ENCODE measurements around the gene WDR86.

DNA sequence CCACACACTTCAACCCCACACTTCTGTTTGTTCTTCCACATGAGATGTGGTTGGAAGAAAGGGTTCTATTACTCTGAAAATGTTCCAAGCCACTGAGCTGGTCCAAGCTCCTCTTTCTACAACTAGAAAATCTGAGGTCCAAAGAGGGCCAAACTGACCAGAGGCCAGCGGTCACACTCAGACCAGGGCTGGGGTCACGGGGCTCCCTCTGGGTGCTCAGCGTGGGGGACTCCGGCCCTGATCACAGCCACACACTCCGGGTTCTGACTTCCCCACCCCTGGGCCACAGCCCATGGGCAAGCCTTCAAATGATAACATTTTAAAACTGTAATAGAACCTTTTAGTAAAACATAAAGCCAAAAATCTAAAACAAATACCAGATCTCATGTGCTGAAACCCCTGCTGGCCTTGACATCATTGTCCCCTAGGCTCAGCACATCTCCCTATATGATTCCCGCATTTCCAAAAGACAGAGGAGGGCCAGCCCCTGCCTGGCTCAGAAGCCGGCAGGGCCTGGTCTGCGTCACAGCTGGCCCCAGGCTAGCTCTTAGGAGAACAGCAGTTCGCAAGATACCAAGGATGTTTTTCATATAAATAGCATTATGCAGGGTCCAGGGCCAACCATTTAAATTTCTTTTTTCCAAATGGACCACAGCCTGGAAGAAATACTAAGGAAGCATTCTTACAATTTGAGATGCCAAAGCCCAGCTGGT, 26.8 kb upstream of the WDR86 start:
- TF ChIP-seq, protein P1, sequence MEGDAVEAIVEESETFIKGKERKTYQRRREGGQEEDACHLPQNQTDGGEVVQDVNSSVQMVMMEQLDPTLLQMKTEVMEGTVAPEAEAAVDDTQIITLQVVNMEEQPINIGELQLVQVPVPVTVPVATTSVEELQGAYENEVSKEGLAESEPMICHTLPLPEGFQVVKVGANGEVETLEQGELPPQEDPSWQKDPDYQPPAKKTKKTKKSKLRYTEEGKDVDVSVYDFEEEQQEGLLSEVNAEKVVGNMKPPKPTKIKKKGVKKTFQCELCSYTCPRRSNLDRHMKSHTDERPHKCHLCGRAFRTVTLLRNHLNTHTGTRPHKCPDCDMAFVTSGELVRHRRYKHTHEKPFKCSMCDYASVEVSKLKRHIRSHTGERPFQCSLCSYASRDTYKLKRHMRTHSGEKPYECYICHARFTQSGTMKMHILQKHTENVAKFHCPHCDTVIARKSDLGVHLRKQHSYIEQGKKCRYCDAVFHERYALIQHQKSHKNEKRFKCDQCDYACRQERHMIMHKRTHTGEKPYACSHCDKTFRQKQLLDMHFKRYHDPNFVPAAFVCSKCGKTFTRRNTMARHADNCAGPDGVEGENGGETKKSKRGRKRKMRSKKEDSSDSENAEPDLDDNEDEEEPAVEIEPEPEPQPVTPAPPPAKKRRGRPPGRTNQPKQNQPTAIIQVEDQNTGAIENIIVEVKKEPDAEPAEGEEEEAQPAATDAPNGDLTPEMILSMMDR (conservative IDR thresholded peaks at IDR 0.05): no peak
- no peak for TF ChIP-seq ZFX (IDR thresholded peaks at IDR 0.05)
